Midbrain (tissue), 1 donor: ENCODE data around the gene ADAMTS14.

Source experiments
- DNase-seq: peaks from one replicate; lab custom pipeline; 2025; lab: John Stamatoyannopoulos, UW

Gene ADAMTS14

DNA sequence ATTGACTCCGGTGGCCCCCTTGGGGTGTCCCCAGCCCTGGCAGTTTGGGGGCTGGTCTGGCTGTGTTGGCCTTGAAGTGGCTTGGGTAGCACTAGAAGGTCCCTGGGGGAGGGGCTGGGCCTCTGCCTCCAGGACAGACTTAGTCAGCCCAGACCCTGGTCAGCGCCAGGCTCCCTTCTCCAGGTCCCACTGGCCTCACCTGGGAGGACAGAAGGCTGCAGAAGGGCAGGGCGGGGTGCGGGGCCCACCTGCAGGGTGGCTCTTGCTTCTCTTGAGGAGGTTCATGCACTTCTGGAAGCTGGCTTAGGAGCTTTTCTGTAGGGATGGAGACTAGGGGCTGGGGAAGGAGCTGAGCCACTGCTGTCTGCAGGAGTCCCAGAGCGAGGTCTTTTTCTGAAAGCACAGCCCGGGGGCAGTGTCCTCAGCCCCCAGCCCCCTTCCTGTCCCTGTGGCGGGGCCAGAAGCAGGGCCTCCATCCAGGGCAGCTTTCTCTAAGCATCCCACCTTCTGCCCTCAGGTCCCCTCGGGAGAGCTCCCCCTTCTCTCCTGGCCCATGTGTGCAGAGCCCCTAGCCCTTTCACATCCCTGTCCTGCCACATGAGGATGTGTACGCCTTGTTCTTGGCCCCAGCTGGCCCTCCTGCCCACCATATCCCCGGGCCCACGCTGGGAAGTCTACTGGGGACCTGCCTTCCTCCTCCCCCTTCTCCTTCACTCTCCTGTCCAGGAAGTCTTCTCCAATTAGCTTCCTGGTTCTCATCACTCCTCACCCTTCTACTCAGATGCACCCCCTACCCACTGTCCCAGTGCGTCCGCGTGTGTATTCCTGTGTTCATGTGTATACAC, 101.9 kb downstream of the ADAMTS14 start:
- DNase-seq, result no peak

DNA sequence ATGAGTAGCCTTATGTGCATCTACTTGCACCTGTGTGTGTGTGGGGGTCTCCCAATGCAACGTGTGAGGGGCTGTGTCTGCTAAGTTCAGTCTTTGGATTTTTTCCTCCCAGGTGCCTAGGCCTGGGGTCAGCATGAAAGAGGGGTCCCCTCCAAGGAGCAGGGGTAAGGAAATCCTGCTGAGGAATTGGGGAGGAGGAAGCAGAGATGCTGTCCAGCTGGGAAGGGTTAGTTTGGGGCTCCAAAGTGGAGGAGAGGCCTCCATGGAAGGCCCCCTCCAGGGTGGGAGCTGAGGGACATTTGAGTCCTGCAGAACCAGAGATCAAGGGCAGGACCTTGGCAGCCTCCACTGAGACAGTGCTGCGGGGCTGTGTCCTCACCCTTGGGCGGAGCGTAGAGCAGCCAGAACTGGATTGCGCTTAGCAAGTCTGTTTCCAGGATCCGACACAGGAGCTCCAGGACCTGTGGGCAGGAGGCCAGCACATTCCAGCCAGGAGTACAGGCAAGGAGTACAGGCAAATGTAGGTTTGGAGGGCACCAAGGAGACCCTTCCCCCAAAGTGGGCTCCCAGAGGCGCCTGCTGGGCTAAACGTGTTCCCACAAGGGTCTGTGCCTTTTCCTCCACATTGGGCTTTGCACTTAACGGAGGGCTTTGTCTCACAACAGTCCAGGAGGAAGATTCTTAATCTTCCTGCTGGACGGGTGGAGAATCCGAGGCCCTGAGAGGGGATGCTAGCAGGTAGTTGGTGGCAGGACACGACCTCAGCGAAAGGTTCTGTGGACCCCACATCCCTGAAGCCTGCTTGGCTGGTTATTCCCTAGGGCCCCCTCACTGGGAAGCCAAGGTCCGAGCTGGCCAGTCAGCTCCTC, 102.7 kb downstream of the ADAMTS14 start:
- no peak for DNase-seq

DNA sequence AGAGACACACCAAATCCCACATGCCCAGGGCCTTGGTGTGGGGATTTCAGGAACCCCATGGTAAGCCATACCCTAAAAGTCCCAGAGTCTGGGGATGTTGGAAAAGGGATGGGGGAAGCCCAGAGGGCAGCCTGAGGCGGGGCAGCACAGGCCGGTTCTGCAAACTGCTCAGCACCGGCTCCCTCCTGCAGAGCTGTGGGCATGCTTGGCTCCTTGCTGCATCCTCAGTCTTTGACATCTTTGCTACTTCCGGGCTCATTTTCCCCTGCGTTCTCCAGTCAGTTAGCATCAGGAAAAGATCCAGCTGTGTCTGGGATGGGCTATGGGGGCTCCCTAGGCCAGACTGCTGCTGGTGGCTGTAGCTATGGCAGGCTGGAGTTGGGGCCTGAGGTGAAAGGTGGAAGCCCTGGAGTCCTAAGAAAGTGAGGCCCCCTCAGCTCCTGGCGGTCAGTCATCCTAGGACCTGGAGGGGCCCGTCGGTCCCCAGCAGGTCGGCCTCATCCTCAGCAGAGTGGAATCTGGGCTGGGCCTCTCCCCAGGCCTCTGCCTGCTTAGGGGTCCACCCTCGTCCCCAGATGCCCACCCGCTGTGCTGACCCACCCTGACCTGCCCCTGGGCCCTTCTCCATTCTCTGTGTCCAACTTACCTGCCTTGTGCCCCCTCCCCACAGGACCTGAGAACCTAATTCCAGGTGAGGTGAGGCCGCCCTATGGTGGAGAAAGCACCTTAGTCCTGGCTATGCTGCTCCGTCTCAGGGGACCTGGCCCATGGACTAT, 103.6 kb downstream of the ADAMTS14 start:
- no peak for DNase-seq

- DNase-seq, result no peak
Measured at GRCh38 chr10:70776455-70777005, 104.2 kb downstream of the ADAMTS14 start.

GRCh38 chr10:70777063-70777875, 105.0 kb downstream of the ADAMTS14 start:
- no peak for DNase-seq

- no peak for DNase-seq
Measured at GRCh38 chr10:70778267-70778924, 106.1 kb downstream of the ADAMTS14 start.

- peak; percentile 26 for DNase-seq
Measured at GRCh38 chr10:70779088-70779487, 106.8 kb downstream of the ADAMTS14 start.

DNA sequence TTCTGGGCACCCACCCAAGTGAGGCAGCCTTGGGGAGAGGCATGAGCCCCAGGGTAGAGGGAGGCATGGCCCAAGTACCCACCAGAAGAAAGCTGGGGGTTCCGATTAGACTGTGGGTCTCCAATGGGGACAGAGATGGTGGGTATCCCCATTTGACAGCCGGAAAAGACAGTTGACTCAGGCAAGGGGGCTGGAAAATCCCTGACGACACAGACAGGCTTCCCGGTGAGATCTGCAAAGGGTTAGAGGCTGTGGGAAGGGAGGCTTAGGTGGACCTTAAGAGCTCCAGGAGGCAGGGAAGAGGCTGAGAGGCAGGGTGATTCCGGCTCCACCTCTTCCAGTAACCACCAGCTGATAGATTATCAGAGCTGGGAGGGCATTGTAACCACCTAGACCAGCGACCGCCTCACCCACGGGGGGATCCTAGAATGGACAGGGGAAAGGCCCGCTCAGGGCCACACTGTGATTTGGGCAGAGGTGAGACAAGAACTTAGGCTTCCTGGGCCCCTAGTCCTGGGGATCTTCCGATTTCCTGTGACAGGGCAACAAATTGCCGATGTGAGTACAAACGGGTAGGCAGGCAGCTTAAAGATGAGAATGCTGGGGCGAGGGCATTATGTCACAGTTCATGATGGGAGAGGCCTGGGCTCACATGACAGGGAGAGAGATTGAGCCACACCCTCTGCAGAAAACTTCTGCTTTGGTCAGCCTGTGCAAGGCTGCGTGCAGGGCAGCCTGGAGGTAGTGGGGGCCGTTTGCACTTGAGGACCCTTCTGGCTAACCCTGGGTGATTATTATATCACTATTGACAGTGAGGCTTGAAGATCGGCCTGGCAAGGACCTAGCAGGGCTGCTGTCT, 107.4 kb downstream of the ADAMTS14 start:
- no peak for DNase-seq

GRCh38 chr10:70780370-70780760, 108.1 kb downstream of the ADAMTS14 start:
- DNase-seq, result no peak

- DNase-seq, result no peak
Measured at GRCh38 chr10:70780772-70781171, 108.5 kb downstream of the ADAMTS14 start.

GRCh38 chr10:70781461-70782051, 109.2 kb downstream of the ADAMTS14 start:
- no peak for DNase-seq

DNA sequence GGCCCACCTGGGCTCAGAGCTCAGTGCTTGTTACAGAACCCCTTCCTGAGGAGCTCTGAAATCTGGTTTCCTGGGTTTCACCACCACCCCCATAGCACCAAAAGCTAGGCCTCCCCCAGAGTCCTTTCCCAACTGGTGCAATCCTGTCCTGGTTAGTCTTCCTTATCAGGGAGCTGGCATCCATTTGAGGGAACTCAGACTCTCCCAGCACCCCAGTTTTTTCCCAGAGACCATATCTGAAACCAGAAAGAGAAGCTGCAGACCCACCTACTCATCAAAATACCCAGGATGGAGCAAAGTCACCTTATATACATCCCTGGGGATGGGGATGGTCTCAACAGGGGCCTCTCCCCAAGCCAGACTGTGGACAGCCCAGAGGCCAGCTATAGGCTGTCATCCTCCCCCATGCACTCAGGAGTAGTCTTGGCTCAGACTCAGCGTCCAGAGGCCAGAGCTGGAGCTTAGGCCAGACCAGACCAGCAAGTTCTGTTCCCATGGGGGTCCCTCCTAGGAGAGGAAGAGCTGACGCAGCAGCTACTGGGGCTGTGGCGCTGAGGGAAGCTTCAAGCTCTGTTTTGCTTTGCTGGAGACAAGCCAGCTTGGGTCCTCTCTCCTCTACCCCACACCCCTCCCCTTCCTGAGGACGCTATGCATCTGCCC, 109.9 kb downstream of the ADAMTS14 start:
- DNase-seq, result no peak

DNA sequence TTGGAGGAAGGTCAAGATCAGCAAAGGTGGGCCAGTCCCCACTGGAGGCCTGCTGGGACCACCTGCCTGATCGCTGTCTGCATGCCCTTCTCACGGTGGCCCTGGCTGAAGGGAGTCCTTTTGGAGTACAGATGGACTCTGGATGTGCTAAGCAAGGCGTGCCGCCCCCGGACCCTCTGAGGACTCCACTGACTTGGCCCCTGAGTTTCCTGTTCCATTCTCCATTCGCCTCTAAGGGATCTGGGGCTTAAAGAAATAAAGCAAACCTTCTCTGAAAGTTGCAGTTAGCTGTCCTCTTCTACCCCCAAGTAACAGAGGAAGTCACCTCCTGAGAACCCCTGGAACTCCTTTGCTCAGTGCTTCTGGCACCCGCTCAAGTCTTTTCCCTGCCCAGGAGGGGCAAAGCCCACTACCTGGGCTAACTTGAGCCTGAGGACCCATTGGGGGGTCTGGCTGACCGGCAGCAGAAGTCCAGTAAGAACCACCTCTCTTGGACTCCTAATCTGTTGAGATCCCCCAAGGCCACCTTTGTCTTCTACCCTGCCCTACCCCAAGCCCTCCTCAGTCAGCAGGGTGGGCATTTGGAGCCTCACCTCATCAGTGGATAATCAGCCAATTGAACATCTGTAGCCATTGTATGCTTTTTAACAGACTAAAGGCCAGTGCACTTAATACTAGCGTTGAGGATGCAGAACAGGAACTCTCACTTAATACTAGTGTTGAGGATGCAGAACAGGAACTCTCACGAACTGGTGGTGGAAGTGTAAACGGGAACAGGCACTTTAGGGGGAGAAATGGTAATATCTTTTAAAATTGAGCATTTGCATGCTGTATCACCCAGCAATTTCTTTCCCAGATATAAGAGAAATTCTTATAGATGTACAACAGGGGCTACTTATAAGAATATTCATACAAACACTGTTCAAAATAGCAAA, 110.7 kb downstream of the ADAMTS14 start:
- DNase-seq, result no peak

GRCh38 chr10:70784016-70784415, 111.7 kb downstream of the ADAMTS14 start:
- no peak for DNase-seq

- DNase-seq, result no peak
Measured at GRCh38 chr10:70784471-70784870, 112.2 kb downstream of the ADAMTS14 start.

GRCh38 chr10:70785190-70785589, 112.9 kb downstream of the ADAMTS14 start, which contains the start of gene TBATA:
Gene TBATA, minus strand, starts transcription at chr10:70785377. Its CDS starts 1,998 bp downstream, at chr10:70783379.
- DNase-seq, result no peak

DNA sequence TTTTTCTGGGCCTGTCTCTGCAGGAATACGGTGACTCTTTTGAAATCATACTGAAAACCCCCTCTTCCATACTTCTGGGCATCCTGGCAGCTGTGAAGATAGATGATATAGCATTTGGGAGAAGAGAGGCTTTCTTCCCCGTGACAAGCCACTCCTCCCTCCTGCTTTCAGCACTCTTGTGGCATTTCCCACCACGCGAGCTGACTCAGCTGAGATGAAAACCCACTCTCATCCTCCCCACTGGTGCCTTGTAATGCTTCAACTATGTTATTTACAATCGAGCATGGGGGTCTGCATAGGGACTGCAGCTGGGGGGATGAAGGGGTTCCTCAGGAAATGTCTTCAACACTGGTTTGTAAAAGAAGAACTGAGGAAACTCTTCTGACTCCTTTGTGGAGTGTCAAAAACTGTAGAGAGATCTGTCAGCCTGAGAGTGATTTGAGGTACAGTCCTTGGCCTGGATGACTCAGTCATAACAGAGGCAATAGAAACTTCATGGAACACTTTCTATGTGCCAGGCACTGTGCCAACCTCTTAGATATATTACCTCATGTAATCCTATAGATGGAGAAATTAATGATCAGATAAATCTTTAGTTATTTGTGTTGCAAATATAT, 114.6 kb downstream of the ADAMTS14 start:
- DNase-seq, result no peak
